Activated T-cell treated with anti-CD3 and anti-CD28 coated beads, Interleukin-2, amount 50 U/mL, for 4 hours (primary cell): ENCODE data around the gene KANSL1. TPM values are rescaled to one million over a fixed set of nuclear protein-coding genes. Genes with fewer than 3 reads are reported as not detected.

Experiments used
- ATAC-seq, 2 donors: fragments of 200-7000 bp; cut with Tn5 transposase; one replicate each; pipeline ENCODE4 v1.10.0; 2021
- DNase-seq: peaks from one replicate; pipeline ENCODE4 v3.0.0-alpha.2; 2020
- H3K27me3 Mint-ChIP-seq: one replicate; pipeline ENCODE4 v1.8.0; 2021; ENCODE audit warnings: low read depth, mixed read lengths
- H3K36me3 Mint-ChIP-seq: one replicate; pipeline ENCODE4 v1.8.0; 2022; ENCODE audit warnings: mixed read lengths; ENCODE audit not compliant: insufficient read depth
- H3K4me1 Mint-ChIP-seq: one replicate; pipeline ENCODE4 v1.8.0; 2021; ENCODE audit warnings: low read depth, mixed read lengths
- H3K4me3 Mint-ChIP-seq: one replicate; pipeline ENCODE4 v1.8.0; 2021; ENCODE audit warnings: mild to moderate bottlenecking, moderate library complexity, mixed read lengths
- H3K9me3 Mint-ChIP-seq: one replicate; pipeline ENCODE4 v1.8.0; 2021; ENCODE audit warnings: mixed read lengths
- total RNA-seq, 3 donors: library from RNA; stranded (reverse); gene quantifications; one replicate each; pipeline ENCODE4 v1.2.1, GENCODE V29; 2021

The KANSL1 gene
- total RNA-seq, 3 donors from 2014 or later = 44.1 to 58.1 (median 47.7) TPM

- DNase-seq (no peak), ATAC-seq (no peak)
- no peak overlapping the region for H3K4me3 Mint-ChIP-seq
- H3K4me1 Mint-ChIP-seq = no peaks in the 10 kb centered on the region
- no peaks in the 10 kb centered on the region for H3K27me3 Mint-ChIP-seq
- H3K9me3 Mint-ChIP-seq = no peaks in the 10 kb centered on the region
- H3K36me3 Mint-ChIP-seq = no peaks in the 10 kb centered on the region
These were observed 209.5 kb downstream of the KANSL1 start for GRCh38 chr17:45983614-45984310.

- no peak for ATAC-seq
- no peaks in the 10 kb centered on the region for H3K4me1 Mint-ChIP-seq
- no peaks in the 10 kb centered on the region for H3K36me3 Mint-ChIP-seq
- no peaks in the 10 kb centered on the region for H3K27me3 Mint-ChIP-seq
- no peak for DNase-seq
- H3K9me3 Mint-ChIP-seq = no peaks in the 10 kb centered on the region
- no peak overlapping the region for H3K4me3 Mint-ChIP-seq
These were observed 210.2 kb downstream of the KANSL1 start for GRCh38 chr17:45982791-45983613.

GRCh38 chr17:45981306-45981705 lies 211.9 kb downstream of the KANSL1 start:
- Mint-ChIP-seq H3K4me1 (no peaks in the 10 kb centered on the region), H3K9me3 (no peaks in the 10 kb centered on the region), H3K36me3 (no peaks in the 10 kb centered on the region), H3K4me3 (no peak overlapping the region), H3K27me3 (no peaks in the 10 kb centered on the region)
- no peak for ATAC-seq
- no peak for DNase-seq

GRCh38 chr17:45980855-45981254 lies 212.4 kb downstream of the KANSL1 start:
- no peaks in the 10 kb centered on the region for H3K27me3 Mint-ChIP-seq
- no peak for ATAC-seq

More at GRCh38 chr17:45980855-45981254, 212.4 kb downstream of the KANSL1 start:
- no peak for DNase-seq
- Mint-ChIP-seq H3K4me1 (no peaks in the 10 kb centered on the region), H3K4me3 (no peak overlapping the region), H3K9me3 (no peaks in the 10 kb centered on the region), H3K36me3 (no peaks in the 10 kb centered on the region)

Other genes with a start within 250 kb of the KANSL1 start
- gene STH, start 194.2 kb downstream of the KANSL1 start, total RNA-seq = not detected
- 1 to 10 TPM in 2 of 3 donors, under 1 TPM in 1; 0.29 to 1.7 (median 1.3) TPM for gene LRRC37A, start 101.7 kb upstream of the KANSL1 start, total RNA-seq
- 10 to 100 TPM in 2 of 3 donors, 1 to 10 TPM in 1; 7.9 to 17.2 (median 12.4) TPM for gene ARL17B, start 168.3 kb upstream of the KANSL1 start, total RNA-seq